ACHN (cell line): Measurements from ENCODE around the gene PKP4.
"Not testable (repeated sequence)": the region's sequence is repeated elsewhere in the genome, so short reads cannot be mapped to it uniquely, and the experiment has no call there.

Source experiments
- DNase-seq: peaks from one replicate; pipeline ENCODE4 v3.0.0-alpha.2; 2015
- in situ Hi-C: cut with HindIII; loops from 2 replicates; pipeline ENCODE4 v1.10.0; 2017; ENCODE audit warnings: low sequenced_read_pairs, low pct_ligation_motif_present, low pct_unique_long_range_greater_than_20kb

The PKP4 gene

DNA sequence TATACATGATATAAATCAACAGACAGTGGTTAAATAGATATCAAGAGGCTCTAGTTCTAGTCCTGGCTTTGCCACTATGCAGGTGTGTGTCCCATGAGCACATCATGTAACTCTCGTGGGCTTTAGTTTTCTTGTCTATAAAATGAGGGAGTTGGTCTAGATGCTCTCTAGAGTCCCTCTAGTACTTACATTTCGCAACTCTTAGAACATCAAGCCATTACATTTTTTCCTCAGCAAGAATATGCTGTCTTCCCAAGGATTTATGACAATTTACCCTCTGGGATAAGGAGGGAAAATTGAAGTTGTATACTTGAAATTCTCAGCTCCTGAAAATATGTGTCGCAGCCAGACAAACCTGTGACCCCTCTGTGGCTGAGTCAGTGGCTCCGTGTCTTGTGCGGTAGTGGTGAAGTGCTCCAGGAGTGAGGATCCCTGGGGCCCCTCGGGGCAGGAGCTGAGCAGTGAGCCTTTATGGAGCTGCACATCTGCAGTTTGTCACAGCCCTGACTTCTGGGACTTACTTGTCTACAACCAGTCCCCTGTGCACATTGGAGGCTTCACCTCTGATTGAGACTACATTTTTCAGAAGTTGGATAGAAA, 6.8 kb downstream of the PKP4 start:
- DNase-seq: no peak
- in situ Hi-C loops: no loop called here

- DNase-seq: peak; percentile 42
- in situ Hi-C loops: no loop called here
Observed at GRCh38 chr2:158464426-158465281, 7.9 kb downstream of the PKP4 start.

DNA sequence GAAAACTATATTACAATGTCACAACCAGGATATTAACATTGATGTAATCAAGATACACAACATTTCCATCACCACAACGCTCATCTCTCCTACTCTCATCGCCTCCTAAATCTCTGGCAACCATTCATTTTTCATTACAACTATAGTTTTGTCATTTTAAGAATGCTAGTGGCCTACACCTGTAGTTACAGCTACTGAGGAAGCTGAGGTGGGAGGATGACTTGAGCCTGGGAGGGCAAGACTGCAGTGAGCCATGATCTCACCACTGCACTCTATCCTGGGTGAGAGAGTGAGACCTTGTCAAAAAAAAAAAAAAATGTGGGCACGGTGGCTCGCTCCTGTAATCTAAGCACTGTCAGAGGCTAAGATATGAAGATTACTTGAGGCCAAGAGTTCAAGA, 10.5 kb downstream of the PKP4 start:
- in situ Hi-C loops: no loop called here
- DNase-seq: no peak

DNA sequence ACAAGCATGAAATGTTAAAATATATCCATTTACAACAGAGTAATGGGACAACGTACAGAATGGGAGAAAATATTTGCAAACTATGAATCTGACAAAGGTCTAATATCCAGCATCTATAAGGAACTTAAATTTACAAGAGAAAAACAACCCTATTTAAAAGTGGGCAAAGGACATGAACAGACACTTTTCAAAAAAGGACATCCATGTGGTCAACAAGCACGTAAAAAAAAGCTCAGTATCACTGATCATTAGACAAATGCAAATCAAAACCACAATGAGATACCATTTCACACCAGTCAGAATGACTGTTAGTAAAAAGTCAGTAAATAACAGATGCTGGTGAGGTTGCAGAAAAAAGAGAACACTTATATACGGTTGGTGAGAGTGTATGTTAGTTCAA, 16.1 kb downstream of the PKP4 start:
- in situ Hi-C loops, DNase-seq: not testable (repeated sequence)

DNA sequence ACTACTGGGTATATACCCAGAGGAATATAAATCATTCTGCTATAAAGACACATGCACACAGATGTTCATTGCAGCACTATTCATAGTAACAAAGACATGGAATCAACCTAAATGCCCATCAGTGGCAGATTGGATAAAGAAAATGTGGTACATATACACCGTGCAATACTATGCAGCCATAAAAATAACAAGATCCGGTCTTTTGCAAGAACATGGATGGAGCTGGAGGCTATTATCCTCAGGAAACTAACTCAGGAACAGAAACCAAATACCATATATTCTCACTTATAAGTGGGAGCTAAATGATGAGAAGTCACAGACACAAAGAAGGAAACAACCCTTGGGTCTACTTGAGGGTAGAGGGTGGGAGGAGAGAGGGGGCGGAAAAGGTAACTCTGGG, 16.5 kb downstream of the PKP4 start:
- in situ Hi-C loops, DNase-seq: not testable (repeated sequence)

DNA sequence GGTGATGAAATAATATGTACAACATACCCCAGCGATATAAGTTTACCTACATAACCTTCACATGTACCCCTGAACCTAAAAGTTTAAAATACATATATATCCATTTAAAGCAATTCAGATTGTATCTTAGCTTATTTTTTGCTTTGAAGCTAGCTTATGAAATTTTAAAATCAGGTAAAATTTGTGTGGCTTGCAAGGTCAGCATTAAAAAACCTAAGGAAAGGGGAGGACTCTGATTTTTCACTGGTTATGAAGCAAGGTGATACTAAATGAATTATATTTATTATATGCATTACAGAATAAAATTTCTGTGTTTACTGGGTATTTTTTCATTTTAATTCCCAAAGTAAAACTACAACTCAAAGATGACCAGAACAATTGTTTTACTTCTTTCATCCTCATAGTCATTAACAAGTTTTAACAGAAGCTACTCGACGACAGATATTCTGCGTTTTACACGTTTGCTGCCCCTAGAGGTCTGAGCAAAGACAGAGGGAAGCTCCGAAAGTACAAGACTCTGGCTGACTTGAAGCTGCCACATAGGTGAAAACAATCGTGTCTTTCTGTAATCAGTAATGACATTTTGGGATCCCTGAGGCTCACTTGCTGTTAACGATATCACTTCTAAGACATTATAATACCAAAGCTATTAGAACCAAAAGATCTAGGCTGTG, 17.1 kb downstream of the PKP4 start:
- DNase-seq: no peak
- in situ Hi-C loops: no loop called here

DNA sequence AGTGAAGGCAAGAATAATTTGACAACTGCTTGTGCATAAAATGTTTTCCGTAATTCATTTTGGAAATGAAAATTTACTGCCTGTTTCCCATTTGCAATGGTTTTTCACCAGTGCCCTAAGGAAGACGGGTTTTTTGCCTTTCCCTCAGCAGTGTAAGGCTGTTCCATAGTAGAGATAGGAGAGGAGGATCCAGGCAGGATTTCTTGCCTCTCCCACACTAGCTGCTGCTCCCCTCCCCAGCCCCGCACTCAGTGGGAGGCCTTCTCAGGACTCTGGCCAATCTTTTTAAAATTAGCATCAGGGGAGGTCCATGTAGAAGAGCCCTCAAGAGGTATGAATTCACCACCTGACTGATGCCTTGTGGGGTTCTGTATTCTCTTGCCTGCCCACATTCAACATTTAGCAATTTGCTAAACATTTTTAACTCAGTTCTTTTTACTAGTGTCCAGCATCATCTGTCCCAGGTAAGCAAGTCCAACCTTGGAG, 17.8 kb downstream of the PKP4 start:
- in situ Hi-C loops: not testable (repeated sequence)

GRCh38 chr2:158477202-158477601, 20.4 kb downstream of the PKP4 start:
- no peak for DNase-seq
- in situ Hi-C loops: no loop called here

More for the DNA sequence above, 17.8 kb downstream of the PKP4 start:
- not testable (repeated sequence) for DNase-seq

- DNase-seq: no peak
- in situ Hi-C loops: no loop called here
Observed at GRCh38 chr2:158478237-158478636, 21.5 kb downstream of the PKP4 start.

DNA sequence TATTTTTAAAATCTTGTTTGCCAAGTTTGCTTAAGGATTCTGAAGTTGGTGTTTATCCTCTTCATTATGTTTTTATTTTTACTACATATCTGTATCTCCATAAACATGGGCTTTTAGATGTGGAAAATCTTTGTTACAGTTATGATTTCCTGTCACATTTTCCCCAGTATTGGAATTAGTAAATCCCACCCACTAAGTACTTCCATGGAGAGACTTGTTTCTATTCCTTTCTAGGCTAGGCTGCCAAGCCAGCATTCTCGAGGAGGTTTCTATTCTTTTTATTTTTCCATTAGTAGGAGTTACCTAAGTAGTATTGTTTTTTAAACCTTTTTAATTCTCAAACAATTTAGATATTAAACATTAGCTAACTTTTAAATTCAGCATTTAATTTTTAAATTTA, 22.1 kb downstream of the PKP4 start:
- DNase-seq: no peak
- in situ Hi-C loops: no loop called here

GRCh38 chr2:158481116-158481515, 24.4 kb downstream of the PKP4 start:
- DNase-seq: no peak
- in situ Hi-C loops: no loop called here

DNA sequence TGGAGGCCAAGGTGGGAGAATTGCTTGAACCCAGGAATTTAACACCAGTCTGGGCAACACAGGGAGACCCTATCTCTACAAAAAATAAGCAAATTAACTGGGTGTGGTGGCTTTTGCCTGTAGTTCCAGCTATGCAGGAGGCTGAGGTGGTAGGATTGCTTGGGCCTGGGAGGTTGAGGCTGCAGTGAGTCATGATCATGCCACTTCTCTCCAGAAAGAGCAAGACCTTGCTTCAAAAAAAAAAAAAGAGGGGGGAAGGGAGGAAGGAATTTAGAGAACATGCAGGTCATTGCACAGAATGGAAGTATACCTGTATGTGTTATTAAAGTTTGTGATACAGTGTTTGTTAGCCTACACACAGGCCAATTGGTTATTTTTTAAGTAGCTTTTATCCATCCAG, 25.8 kb downstream of the PKP4 start:
- peak; percentile 62 for DNase-seq
- in situ Hi-C loops: no loop called here

- in situ Hi-C loops: no loop called here
- no peak for DNase-seq
Observed at GRCh38 chr2:158484892-158485556, 28.3 kb downstream of the PKP4 start.

DNA sequence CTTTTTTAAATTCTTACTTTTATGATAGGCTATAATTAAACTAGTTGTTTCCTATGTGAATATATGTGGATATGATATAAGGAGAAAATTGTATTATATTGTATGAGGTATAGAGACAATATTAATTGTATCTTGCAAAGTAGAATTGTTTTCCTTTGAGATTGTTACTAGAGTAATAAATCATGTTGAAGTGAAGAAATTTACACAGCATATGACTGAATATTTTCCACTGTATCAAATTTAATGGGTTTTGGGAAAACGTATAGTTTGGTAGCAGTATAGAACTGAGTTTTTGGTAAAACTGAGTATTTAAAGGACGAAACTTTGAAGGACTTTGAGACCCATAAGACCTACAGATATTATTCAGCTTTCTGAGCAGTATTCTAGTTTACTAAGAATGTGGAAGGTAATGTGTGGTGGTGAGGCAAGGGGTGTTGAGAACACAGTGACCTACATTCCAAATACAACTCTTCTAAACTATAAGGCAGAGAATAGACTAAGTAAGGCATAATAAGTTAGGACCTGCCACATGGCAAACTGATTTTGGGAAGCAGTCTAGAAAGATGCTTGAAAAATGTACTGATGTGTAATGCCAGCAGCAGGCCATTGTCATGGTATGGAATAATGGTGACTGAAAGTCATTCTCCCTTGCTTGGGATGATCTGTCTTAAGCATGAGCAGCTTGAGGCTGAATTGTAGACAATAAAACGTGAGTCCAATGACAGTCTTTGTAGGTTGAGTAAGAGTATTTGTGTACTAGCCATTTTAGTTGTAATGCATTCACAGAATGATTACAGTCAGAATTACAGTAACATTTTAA, 29.6 kb downstream of the PKP4 start:
- in situ Hi-C loops: no loop called here
- no peak for DNase-seq

GRCh38 chr2:158486970-158487325, 30.2 kb downstream of the PKP4 start:
- DNase-seq: no peak
- in situ Hi-C loops: no loop called here

DNA sequence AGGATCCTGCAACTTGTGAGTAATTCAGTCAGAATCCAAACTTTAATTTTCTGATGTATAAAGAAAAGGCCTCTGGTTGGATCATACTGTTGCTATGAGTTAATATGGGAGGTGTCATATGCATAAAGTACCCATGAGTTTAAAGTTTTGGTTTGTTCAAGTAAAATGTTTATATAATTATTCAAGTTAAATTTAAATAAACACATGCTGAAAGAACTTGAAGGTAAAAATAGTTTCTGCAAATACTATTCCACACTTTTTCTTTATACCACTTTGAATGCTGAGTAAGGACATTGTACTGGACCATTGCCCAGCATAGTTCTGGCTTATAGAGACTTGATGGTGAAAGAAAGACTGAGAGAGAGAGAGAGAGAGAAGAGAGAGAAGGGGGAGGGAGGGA, 30.7 kb downstream of the PKP4 start:
- DNase-seq: no peak
- in situ Hi-C loops: no loop called here

DNA sequence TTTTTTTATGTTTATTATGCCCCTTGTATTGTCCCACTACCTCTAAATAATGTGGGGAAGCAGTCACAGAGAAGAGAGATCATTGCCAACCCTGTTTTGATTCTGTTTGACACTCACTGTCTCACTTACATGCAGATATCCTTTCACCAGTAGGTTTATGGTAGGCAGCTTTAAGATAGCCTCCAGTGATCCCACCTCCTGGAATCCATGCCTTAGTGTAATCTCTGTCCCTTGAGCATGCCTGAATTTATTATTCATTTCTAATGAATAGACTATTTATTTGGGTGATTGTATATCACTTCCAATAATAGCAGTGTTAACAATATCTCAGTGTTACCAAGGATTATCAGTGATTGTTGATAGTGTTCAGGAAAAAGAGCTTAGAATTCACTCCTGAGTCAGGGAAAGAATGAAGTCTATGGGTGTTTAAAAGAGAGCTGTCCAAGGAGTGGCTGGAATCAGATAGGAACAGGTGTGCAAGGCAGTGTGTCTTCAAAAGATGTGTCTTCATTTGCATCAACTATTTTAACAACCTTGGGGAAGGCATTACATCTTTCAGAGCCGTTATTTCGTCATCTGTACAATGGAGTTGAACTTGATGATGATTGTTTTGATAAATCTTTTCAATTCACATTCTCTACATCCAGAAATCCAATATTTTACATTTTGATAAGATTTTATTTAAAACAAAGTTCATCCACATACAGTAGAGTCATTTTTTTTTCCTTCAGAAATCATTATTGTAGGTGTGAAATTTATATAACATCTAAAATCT, 31.9 kb downstream of the PKP4 start:
- in situ Hi-C loops: no loop called here
- no peak for DNase-seq
